Measurements from ENCODE around the gene ORC4. TPM values are rescaled to one million over a fixed set of nuclear protein-coding genes. Genes with fewer than 3 reads are reported as not detected.

Gene ORC4
- total RNA-seq, 1 experiment from 2014 or later: 72.9 TPM

- no peaks in the 10 kb centered on the region for H4K20me1 ChIP-seq (ENCODE audit: control insufficient read depth, insufficient read depth, insufficient read length)
- no peak overlapping the region for H3T11ph ChIP-seq (ENCODE audit: low read length)
- H3K9me3 ChIP-seq (ENCODE audit: control insufficient read depth, low read depth, low read length): no peaks in the 10 kb centered on the region
- H2BK15ac ChIP-seq (ENCODE audit: low read depth, low read length): no peak overlapping the region
- H3K14ac ChIP-seq (ENCODE audit: insufficient read depth, low read length): no peak overlapping the region
- H3K9ac ChIP-seq (ENCODE audit: extremely low read depth, insufficient read length, low read length): no peak overlapping the region
- no peaks in the 10 kb centered on the region; the same call in 1 of the 2 replicates for H3K79me2 ChIP-seq (ENCODE audit: insufficient read depth, low read length)
- no peaks in the 10 kb centered on the region for H3K9me3 Mint-ChIP-seq
- H2BK20ac ChIP-seq (ENCODE audit: low read depth, low read length, poor library complexity, severe bottlenecking): no peak overlapping the region
- H3K36me3 Mint-ChIP-seq (ENCODE audit: insufficient read depth in 1 of 3, low read depth in 3 of 3): no peaks in the 10 kb centered on the region
- H3K56ac ChIP-seq (ENCODE audit: insufficient read length, low read depth, low read length): no peak overlapping the region
- no peaks in the 10 kb centered on the region for H3K27me3 ChIP-seq (ENCODE audit: insufficient read depth, low read length)
- H2AK5ac ChIP-seq (ENCODE audit: insufficient read length, low read length): no peak overlapping the region
- H3K79me1 ChIP-seq (ENCODE audit: insufficient read depth, low read depth, low read length, poor library complexity, severe bottlenecking): no peaks in the 10 kb centered on the region
- H4K5ac ChIP-seq (ENCODE audit: insufficient read length, low read depth, low read length): no peak overlapping the region
- H2BK5ac ChIP-seq (ENCODE audit: insufficient read length, low read length): no peak overlapping the region
- no peak overlapping the region for H3K27ac ChIP-seq (ENCODE audit: insufficient read length, low read depth, low read length)
- no peaks in the 10 kb centered on the region for H3K4me1 ChIP-seq (ENCODE audit: insufficient read depth, low read length)
- no peak overlapping the region for H2BK120ac ChIP-seq (ENCODE audit: low read depth, low read length, poor library complexity, severe bottlenecking)
- no peak overlapping the region for H2AFZ ChIP-seq (ENCODE audit: low read length)
- no peak overlapping the region for H2BK12ac ChIP-seq (ENCODE audit: insufficient read length, low read depth, low read length)
- WGBS (ENCODE audit: extremely low coverage, insufficient read length, low lambda C conversion rate): no CpG with 5 or more reads among the region's 4 CpGs
- no peak overlapping the region for H3K4me2 ChIP-seq (ENCODE audit: insufficient read depth, insufficient read length, low read length)
- no peak overlapping the region for H4K91ac ChIP-seq (ENCODE audit: insufficient read length, low read depth, low read length)
- H3K4me1 Mint-ChIP-seq: no peaks in the 10 kb centered on the region
- no peak overlapping the region for H4K8ac ChIP-seq (replicated peaks; ENCODE audit: insufficient read length, low read depth, low read length)
- no peak overlapping the region for H3K18ac ChIP-seq (ENCODE audit: insufficient read length, low read depth, low read length)
- DNase-seq: no peak
- no peaks in the 10 kb centered on the region for H3K27me3 Mint-ChIP-seq (ENCODE audit: low read depth)
- H3K4me3 Mint-ChIP-seq: no peak overlapping the region
- no peak for TF ChIP-seq CTCF (conservative IDR thresholded peaks at IDR 0.05)
- H3K4ac ChIP-seq (ENCODE audit: low read depth, low read length): no peak overlapping the region
- peak overlapping the region in 1 of 3 experiments; percentile 13; a peak in 1 of 7 replicates for H3K27ac Mint-ChIP-seq
- H3K23me2 ChIP-seq (ENCODE audit: insufficient read length, low read depth, low read length, poor library complexity, severe bottlenecking): no peaks in the 10 kb centered on the region
- no peak overlapping the region for H3K23ac ChIP-seq (ENCODE audit: insufficient read length, low read depth, low read length)
Observed at GRCh38 chr2:148032215-148032614, 11.7 kb upstream of the ORC4 start.
